ENCODE results near the gene STX4.

STX4 gene

GRCh38 chr16:30987581-30988190 is 45.7 kb upstream of the STX4 start:
- TF ChIP-seq CTCF (conservative IDR thresholded peaks at IDR 0.05) (no peak), ZFX (IDR thresholded peaks at IDR 0.05) (no peak)
- H3K27ac ChIP-seq = no peak overlapping the region

- TF ChIP-seq ZFX (IDR thresholded peaks at IDR 0.05) (no peak), CTCF (conservative IDR thresholded peaks at IDR 0.05) (no peak)
- no peak overlapping the region for H3K27ac ChIP-seq
These were observed 43.8 kb upstream of the STX4 start for GRCh38 chr16:30989469-30990047.

- H3K27ac ChIP-seq = no peak overlapping the region
These were observed 43.3 kb upstream of the STX4 start for GRCh38 chr16:30990105-30990504.

GRCh38 chr16:30991052-30991451 is 42.3 kb upstream of the STX4 start:
- TF ChIP-seq ZFX (IDR thresholded peaks at IDR 0.05) (no peak), CTCF (conservative IDR thresholded peaks at IDR 0.05) (no peak)
- no peak overlapping the region for H3K27ac ChIP-seq

More at GRCh38 chr16:30990105-30990504, 43.3 kb upstream of the STX4 start:
- TF ChIP-seq CTCF (conservative IDR thresholded peaks at IDR 0.05) (no peak), ZFX (IDR thresholded peaks at IDR 0.05) (no peak)

- TF ChIP-seq CTCF (conservative IDR thresholded peaks at IDR 0.05) (no peak), ZFX (IDR thresholded peaks at IDR 0.05) (no peak)
- H3K27ac ChIP-seq = no peak overlapping the region
These were observed 41.0 kb upstream of the STX4 start for GRCh38 chr16:30992276-30992780.

GRCh38 chr16:30992931-30993816 is 40.2 kb upstream of the STX4 start:
- no peak overlapping the region for H3K27ac ChIP-seq
- no peak for TF ChIP-seq CTCF (conservative IDR thresholded peaks at IDR 0.05)
- no peak for TF ChIP-seq ZFX (IDR thresholded peaks at IDR 0.05)

- TF ChIP-seq ZFX (IDR thresholded peaks at IDR 0.05) = no peak
- TF ChIP-seq CTCF (conservative IDR thresholded peaks at IDR 0.05) = no peak
- H3K27ac ChIP-seq = no peak overlapping the region
These were observed 37.4 kb upstream of the STX4 start for GRCh38 chr16:30995927-30996323.
